ENCODE measurements around the gene EHF.

EHF gene

GRCh38 chr11:34600339-34601084 lies 20.4 kb upstream of the EHF start (continued):
- no peak for TF ChIP-seq TSHZ2 (CRISPR knock-in tag; IDR thresholded peaks at IDR 0.05)
- TF ChIP-seq ZNF565 (CRISPR knock-in tag; conservative IDR thresholded peaks at IDR 0.05; ENCODE audit: low read depth), result no peak
- no peak for TF ChIP-seq ZC3H10 (CRISPR knock-in tag; IDR thresholded peaks at IDR 0.05)
- no peak for TF ChIP-seq TOX (CRISPR knock-in tag; IDR thresholded peaks at IDR 0.05; ENCODE audit: borderline replicate concordance)
- TF ChIP-seq ARNTL (CRISPR knock-in tag; IDR thresholded peaks at IDR 0.05; ENCODE audit: borderline replicate concordance, low read depth), result no peak
- no peak for TF ChIP-seq PPARA (CRISPR knock-in tag; IDR thresholded peaks at IDR 0.05; ENCODE audit: borderline replicate concordance)

GRCh38 chr11:34601085-34601444 lies 19.8 kb upstream of the EHF start:
- no peak for TF ChIP-seq ZNF565 (CRISPR knock-in tag; conservative IDR thresholded peaks at IDR 0.05; ENCODE audit: low read depth)
- TF ChIP-seq TSHZ2 (CRISPR knock-in tag; IDR thresholded peaks at IDR 0.05), result peak; percentile 39; the same call in 1 of the 2 replicates
- TF ChIP-seq PATZ1 (CRISPR knock-in tag; IDR thresholded peaks at IDR 0.05; ENCODE audit: borderline replicate concordance), result no peak
- 0 out of 2 replicates have a peak, but pooled peaks have one; percentile 12 for TF ChIP-seq TCF4 (CRISPR knock-in tag; IDR thresholded peaks at IDR 0.05; ENCODE audit: borderline replicate concordance)
- TF ChIP-seq SNAI2 (CRISPR knock-in tag; IDR thresholded peaks at IDR 0.05), result no peak
- ATAC-seq, result peak; percentile 28; the same call in 2 of the 3 replicates

- no peak for ATAC-seq
- TF ChIP-seq ZFP30 (CRISPR knock-in tag; IDR thresholded peaks at IDR 0.05), result no peak
- TF ChIP-seq ZC3H10 (CRISPR knock-in tag; IDR thresholded peaks at IDR 0.05), result no peak
- TF ChIP-seq POU6F1 (CRISPR knock-in tag; IDR thresholded peaks at IDR 0.05; ENCODE audit: borderline replicate concordance, low read depth), result no peak
- TF ChIP-seq RARB (CRISPR knock-in tag; IDR thresholded peaks at IDR 0.05), result no peak
- TF ChIP-seq ESRRG (CRISPR knock-in tag; IDR thresholded peaks at IDR 0.05), result no peak
- no peak for TF ChIP-seq CSRNP3 (CRISPR knock-in tag; IDR thresholded peaks at IDR 0.05)
- TF ChIP-seq TOX (CRISPR knock-in tag; IDR thresholded peaks at IDR 0.05; ENCODE audit: borderline replicate concordance), result no peak
- TF ChIP-seq ZFP3 (CRISPR knock-in tag; IDR thresholded peaks at IDR 0.05), result no peak
- no peak for TF ChIP-seq SNAI2 (CRISPR knock-in tag; IDR thresholded peaks at IDR 0.05)
- no peak for TF ChIP-seq ZNF565 (CRISPR knock-in tag; conservative IDR thresholded peaks at IDR 0.05; ENCODE audit: low read depth)
- TF ChIP-seq TSHZ2 (CRISPR knock-in tag; IDR thresholded peaks at IDR 0.05), result no peak
- no peak for TF ChIP-seq PPARA (CRISPR knock-in tag; IDR thresholded peaks at IDR 0.05; ENCODE audit: borderline replicate concordance)
- TF ChIP-seq ZNF8 (CRISPR knock-in tag; IDR thresholded peaks at IDR 0.05), result no peak
- TF ChIP-seq BACH2 (CRISPR knock-in tag; IDR thresholded peaks at IDR 0.05; ENCODE audit: borderline replicate concordance), result no peak
- TF ChIP-seq CREB5 (CRISPR knock-in tag; IDR thresholded peaks at IDR 0.05; ENCODE audit: low read depth), result no peak
- TF ChIP-seq PATZ1 (CRISPR knock-in tag; IDR thresholded peaks at IDR 0.05; ENCODE audit: borderline replicate concordance), result no peak
Measured at GRCh38 chr11:34601609-34602008, 19.3 kb upstream of the EHF start.
